ENCODE results near the gene TOM1L1. TPM values are rescaled to one million over a fixed set of nuclear protein-coding genes. Genes with fewer than 3 reads are reported as not detected.

TOM1L1 gene
- total RNA-seq, 1 donor from 2014 or later: 34.1 TPM

DNA sequence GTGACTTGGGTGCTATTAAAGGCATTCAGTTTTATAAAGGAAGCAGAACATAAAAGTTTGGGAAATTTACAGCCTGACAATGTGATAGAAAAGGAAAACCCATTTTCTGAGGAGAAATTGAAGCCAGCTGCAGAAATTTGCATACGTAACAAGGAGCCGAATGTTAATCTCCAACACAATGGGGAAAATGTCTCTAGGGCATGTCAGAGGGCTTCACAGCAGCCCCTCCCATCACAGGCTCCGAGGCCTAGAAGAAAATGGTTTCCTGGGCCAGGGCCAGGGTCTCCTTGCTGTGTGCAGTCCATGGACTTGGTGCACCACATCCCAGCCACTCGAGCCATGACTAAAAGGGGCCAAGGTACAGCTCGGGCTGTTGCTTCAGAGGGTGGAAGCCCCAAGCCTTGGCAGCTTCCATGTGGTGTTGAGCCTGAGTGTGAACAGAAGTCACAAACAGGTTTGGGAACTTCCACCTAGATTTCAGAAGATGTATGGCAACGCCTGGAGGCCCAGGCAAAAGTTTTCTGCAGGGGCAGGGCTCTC is 23.9 kb upstream of the TOM1L1 start:
- no peak for ATAC-seq
- TF ChIP-seq, protein P1, sequence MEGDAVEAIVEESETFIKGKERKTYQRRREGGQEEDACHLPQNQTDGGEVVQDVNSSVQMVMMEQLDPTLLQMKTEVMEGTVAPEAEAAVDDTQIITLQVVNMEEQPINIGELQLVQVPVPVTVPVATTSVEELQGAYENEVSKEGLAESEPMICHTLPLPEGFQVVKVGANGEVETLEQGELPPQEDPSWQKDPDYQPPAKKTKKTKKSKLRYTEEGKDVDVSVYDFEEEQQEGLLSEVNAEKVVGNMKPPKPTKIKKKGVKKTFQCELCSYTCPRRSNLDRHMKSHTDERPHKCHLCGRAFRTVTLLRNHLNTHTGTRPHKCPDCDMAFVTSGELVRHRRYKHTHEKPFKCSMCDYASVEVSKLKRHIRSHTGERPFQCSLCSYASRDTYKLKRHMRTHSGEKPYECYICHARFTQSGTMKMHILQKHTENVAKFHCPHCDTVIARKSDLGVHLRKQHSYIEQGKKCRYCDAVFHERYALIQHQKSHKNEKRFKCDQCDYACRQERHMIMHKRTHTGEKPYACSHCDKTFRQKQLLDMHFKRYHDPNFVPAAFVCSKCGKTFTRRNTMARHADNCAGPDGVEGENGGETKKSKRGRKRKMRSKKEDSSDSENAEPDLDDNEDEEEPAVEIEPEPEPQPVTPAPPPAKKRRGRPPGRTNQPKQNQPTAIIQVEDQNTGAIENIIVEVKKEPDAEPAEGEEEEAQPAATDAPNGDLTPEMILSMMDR (IDR thresholded peaks at IDR 0.05): no peak
- DNase-seq: no peak
- H3K4me3 ChIP-seq: no peak overlapping the region
- H3K27ac ChIP-seq: no peak overlapping the region
- intact Hi-C loops (cut with DNase I): no loop called here
- no peaks in the 10 kb centered on the region for H3K27me3 ChIP-seq (ENCODE audit: low read depth)
- no peaks in the 10 kb centered on the region for H3K4me1 ChIP-seq
- H3K9me3 ChIP-seq: no peaks in the 10 kb centered on the region
- H3K36me3 ChIP-seq: no peaks in the 10 kb centered on the region

DNA sequence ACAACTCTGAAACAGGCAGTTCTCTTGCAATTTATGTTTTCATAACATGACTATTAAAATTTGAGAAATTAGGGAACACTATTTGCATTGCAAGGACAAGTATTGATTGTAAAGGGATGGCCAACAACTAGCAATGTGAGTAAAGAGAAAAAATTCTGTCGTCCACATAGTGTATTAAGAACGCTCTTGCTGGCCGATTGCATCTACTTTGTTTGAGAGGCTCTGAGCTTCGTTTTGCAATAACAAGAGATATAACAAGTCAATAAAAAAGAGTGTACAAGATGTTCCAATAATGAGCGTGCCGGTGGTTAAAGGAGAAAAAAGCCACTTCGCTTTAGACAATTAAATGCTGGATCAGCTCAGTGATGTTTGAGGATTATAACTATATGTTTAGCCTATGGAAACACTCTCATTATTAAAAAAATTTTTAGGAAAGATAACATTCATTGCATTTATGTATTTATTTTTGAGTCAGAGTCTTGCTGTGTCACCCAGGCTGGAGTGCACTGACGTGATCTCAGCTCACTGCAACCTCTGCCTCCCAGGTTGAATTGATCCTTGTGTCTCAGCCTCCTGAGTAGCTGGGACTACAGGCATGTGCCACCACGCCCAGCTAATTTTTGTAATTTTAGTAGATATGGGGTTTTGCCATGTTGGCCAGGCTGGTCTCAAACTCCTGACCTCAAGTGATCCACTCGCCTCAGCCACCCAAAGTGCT is 19.2 kb upstream of the TOM1L1 start:
- Histone ChIP-seq H3K27ac (no peak overlapping the region), H3K27me3 (ENCODE audit: low read depth) (no peaks in the 10 kb centered on the region), H3K36me3 (no peaks in the 10 kb centered on the region), H3K9me3 (no peaks in the 10 kb centered on the region), H3K4me1 (no peaks in the 10 kb centered on the region), H3K4me3 (no peak overlapping the region)
- TF ChIP-seq, protein P1 (IDR thresholded peaks at IDR 0.05): no peak
- DNase-seq: no peak
- no peak for ATAC-seq
- intact Hi-C loops (cut with DNase I): no loop called here

DNA sequence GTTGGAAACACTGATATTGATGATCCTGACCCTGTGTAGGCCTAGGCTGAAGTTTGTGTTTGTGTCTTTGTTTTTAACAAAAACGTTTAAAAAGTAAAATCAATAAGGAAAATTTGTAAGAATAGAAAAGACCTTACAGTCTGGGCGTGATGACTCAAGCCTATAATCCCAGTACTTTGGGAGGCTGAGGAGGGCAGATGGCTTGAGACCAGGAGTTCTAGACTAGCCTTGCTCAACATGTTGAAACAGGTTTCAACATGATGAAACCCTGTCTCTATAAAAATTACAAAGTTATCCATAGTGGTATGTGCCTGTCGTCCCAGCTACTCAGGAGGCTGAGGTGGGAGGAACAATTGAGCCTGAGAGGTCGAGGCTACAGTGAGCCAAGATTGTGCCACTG is 18.3 kb upstream of the TOM1L1 start:
- ATAC-seq: no peak
- Histone ChIP-seq H3K4me1 (no peaks in the 10 kb centered on the region), H3K4me3 (no peak overlapping the region), H3K27ac (no peak overlapping the region), H3K9me3 (no peaks in the 10 kb centered on the region), H3K36me3 (no peaks in the 10 kb centered on the region), H3K27me3 (ENCODE audit: low read depth) (no peaks in the 10 kb centered on the region)
- intact Hi-C loops (cut with DNase I): no loop called here
- DNase-seq: no peak
- TF ChIP-seq, protein P1 (IDR thresholded peaks at IDR 0.05): no peak

DNA sequence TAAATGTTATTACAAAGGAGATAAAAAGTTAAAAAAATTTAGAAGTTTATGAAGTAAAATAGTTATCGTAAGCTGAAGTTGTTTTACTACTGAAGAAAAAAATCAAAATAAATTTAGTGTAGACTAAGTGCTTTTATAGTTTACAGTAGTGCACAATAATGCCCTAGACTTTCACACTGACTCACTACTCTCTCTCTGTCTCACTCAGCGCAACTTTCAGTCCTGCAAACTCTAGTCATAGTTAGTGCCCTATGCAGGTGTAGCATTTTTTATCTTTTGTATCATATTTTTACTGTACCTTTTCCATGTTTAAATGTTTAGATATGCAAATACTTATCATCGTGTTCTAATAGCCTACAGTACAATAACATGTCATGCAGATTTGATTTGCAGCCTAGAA is 17.7 kb upstream of the TOM1L1 start:
- H3K27ac ChIP-seq: no peak overlapping the region
- ATAC-seq (no peak), DNase-seq (no peak)
- no peaks in the 10 kb centered on the region for H3K9me3 ChIP-seq
- no peaks in the 10 kb centered on the region for H3K27me3 ChIP-seq (ENCODE audit: low read depth)
- H3K36me3 ChIP-seq: no peaks in the 10 kb centered on the region
- intact Hi-C loops (cut with DNase I): no loop called here
- TF ChIP-seq, protein P1 (IDR thresholded peaks at IDR 0.05): no peak
- H3K4me3 ChIP-seq: no peak overlapping the region
- no peaks in the 10 kb centered on the region for H3K4me1 ChIP-seq

DNA sequence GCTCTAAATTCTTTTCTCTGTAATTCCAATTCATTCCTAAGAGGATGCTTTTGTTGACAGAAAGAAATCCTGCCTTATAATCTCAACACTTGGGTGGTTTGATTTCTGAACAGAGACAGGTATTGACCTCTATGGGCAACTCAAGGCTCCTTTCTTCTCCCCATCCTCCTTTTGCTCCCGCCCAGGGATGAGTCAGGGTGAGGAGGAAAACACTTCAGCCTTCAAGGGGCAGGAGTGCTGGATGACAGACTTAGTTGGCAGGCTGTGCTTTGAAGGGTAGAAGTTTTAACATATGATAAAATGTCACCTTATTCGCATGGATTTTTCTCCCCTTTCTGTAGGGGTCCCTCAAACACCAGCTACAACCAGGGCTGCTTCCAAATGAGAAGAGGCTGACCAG is 16.7 kb upstream of the TOM1L1 start:
- Histone ChIP-seq H3K4me1 (no peaks in the 10 kb centered on the region), H3K9me3 (no peaks in the 10 kb centered on the region), H3K36me3 (no peaks in the 10 kb centered on the region), H3K27me3 (ENCODE audit: low read depth) (no peaks in the 10 kb centered on the region), H3K4me3 (no peak overlapping the region), H3K27ac (no peak overlapping the region)
- no peak for DNase-seq
- TF ChIP-seq, protein P1 (IDR thresholded peaks at IDR 0.05): no peak
- ATAC-seq: no peak
- intact Hi-C loops (cut with DNase I): no loop called here
